GM21825 (cell line): ENCODE measurements around the gene CYB561.
A peak's percentile ranks its signal among the peaks of the same experiment; 100 is the strongest.

Experiments used
- ATAC-seq: cut with Tn5 transposase; IDR thresholded peaks from one replicate; pipeline ENCODE4 v1.9.1; 2021; ENCODE audit warnings: mild to moderate bottlenecking, moderate library complexity; ENCODE audit not compliant: unreplicated experiment

CYB561 gene

GRCh38 chr17:63445954-63446752 lies at the start of gene CYB561:
TSS of gene CYB561 (minus strand) at chr17:63446306. CDS start at chr17:63437547, 8,759 bp downstream.
- ATAC-seq: peak; percentile 51

GRCh38 chr17:63495491-63495890 lies 49.4 kb upstream of the CYB561 start:
- no peak for ATAC-seq

- ATAC-seq: no peak
These were observed 48.3 kb upstream of the CYB561 start for GRCh38 chr17:63494300-63494928.

GRCh38 chr17:63493411-63493810 lies 47.3 kb upstream of the CYB561 start:
- no peak for ATAC-seq

GRCh38 chr17:63492940-63493339 lies 46.8 kb upstream of the CYB561 start:
- ATAC-seq: no peak

- ATAC-seq: no peak
These were observed 46.0 kb upstream of the CYB561 start for GRCh38 chr17:63491977-63492618.

GRCh38 chr17:63491413-63491812 lies 45.3 kb upstream of the CYB561 start:
- no peak for ATAC-seq

GRCh38 chr17:63490858-63491400 lies 44.8 kb upstream of the CYB561 start:
- ATAC-seq: no peak

GRCh38 chr17:63490329-63490728 lies 44.2 kb upstream of the CYB561 start:
- ATAC-seq: no peak

- no peak for ATAC-seq
These were observed 43.2 kb upstream of the CYB561 start for GRCh38 chr17:63489291-63489690.

GRCh38 chr17:63488851-63489250 lies 42.7 kb upstream of the CYB561 start:
- no peak for ATAC-seq

GRCh38 chr17:63487014-63487339 lies 40.9 kb upstream of the CYB561 start:
- no peak for ATAC-seq

- no peak for ATAC-seq
These were observed 40.4 kb upstream of the CYB561 start for GRCh38 chr17:63486317-63487013.

GRCh38 chr17:63483655-63484575 lies 37.8 kb upstream of the CYB561 start:
- ATAC-seq: no peak

GRCh38 chr17:63483038-63483437 lies 36.9 kb upstream of the CYB561 start:
- no peak for ATAC-seq

GRCh38 chr17:63482509-63482908 lies 36.4 kb upstream of the CYB561 start:
- no peak for ATAC-seq

- no peak for ATAC-seq
These were observed 35.4 kb upstream of the CYB561 start for GRCh38 chr17:63481488-63481870.

GRCh38 chr17:63480826-63481487 lies 34.9 kb upstream of the CYB561 start:
- no peak for ATAC-seq

- ATAC-seq: no peak
These were observed 34.2 kb upstream of the CYB561 start for GRCh38 chr17:63480192-63480784.
